ENCODE measurements around the gene TNS4. TPM values are rescaled to one million over a fixed set of nuclear protein-coding genes. Genes with fewer than 3 reads are reported as not detected.
A peak's percentile ranks its signal among the peaks of the same experiment; 100 is the strongest.

Gene TNS4
- total RNA-seq, 1 donor from 2014 or later = not detected

DNA sequence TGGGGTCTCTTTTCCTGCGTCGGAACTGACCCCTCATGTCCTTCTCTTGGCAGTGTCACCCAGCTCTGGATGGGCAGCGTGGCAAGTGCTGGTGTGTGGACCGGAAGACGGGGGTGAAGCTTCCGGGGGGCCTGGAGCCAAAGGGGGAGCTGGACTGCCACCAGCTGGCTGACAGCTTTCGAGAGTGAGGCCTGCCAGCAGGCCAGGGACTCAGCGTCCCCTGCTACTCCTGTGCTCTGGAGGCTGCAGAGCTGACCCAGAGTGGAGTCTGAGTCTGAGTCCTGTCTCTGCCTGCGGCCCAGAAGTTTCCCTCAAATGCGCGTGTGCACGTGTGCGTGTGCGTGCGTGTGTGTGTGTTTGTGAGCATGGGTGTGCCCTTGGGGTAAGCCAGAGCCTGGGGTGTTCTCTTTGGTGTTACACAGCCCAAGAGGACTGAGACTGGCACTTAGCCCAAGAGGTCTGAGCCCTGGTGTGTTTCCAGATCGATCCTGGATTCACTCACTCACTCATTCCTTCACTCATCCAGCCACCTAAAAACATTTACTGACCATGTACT lies 44.9 kb downstream of the TNS4 start:
- Histone ChIP-seq H3K27ac (ENCODE audit: low read depth, low read length) (no peak overlapping the region), H3K4me2 (ENCODE audit: low read length) (no peak overlapping the region), H3K9ac (ENCODE audit: low read length) (no peak overlapping the region), H2AFZ (ENCODE audit: low read depth, low read length) (no peak overlapping the region), H3K27me3 (ENCODE audit: insufficient read depth, low read length) (no peaks in the 10 kb centered on the region), H3K4me1 (ENCODE audit: insufficient read depth, low read length) (peaks cover 52% of the 10 kb centered on the region), H3K79me2 (ENCODE audit: insufficient read depth, low read length) (no peaks in the 10 kb centered on the region), H3K36me3 (ENCODE audit: insufficient read depth, low read length) (peaks cover 24% of the 10 kb centered on the region), H3K4me3 (ENCODE audit: insufficient read depth, low read depth, low read length) (no peak overlapping the region), H3K9me3 (ENCODE audit: insufficient read depth, low read depth, low read length) (no peaks in the 10 kb centered on the region), H4K20me1 (ENCODE audit: insufficient read depth, low read length) (peaks cover 20% of the 10 kb centered on the region)
- FAIRE-seq (no peak), DNase-seq (ENCODE audit: low read depth) (no peak)
- Mint-ChIP-seq H3K27ac (ENCODE audit: unreplicated experiment) (no peak overlapping the region), H3K27me3 (ENCODE audit: low read depth, unreplicated experiment) (no peaks in the 10 kb centered on the region), H3K9me3 (ENCODE audit: unreplicated experiment) (no peaks in the 10 kb centered on the region), H3K4me3 (ENCODE audit: unreplicated experiment) (no peak overlapping the region), H3K36me3 (ENCODE audit: low read depth, unreplicated experiment) (peaks cover 29% of the 10 kb centered on the region), H3K4me1 (ENCODE audit: low read depth, unreplicated experiment) (peaks cover 40% of the 10 kb centered on the region)
- TF ChIP-seq, protein P1, sequence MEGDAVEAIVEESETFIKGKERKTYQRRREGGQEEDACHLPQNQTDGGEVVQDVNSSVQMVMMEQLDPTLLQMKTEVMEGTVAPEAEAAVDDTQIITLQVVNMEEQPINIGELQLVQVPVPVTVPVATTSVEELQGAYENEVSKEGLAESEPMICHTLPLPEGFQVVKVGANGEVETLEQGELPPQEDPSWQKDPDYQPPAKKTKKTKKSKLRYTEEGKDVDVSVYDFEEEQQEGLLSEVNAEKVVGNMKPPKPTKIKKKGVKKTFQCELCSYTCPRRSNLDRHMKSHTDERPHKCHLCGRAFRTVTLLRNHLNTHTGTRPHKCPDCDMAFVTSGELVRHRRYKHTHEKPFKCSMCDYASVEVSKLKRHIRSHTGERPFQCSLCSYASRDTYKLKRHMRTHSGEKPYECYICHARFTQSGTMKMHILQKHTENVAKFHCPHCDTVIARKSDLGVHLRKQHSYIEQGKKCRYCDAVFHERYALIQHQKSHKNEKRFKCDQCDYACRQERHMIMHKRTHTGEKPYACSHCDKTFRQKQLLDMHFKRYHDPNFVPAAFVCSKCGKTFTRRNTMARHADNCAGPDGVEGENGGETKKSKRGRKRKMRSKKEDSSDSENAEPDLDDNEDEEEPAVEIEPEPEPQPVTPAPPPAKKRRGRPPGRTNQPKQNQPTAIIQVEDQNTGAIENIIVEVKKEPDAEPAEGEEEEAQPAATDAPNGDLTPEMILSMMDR (IDR thresholded peaks at IDR 0.05; ENCODE audit: insufficient read depth, low read depth, low read length) = no peak
- no peak for TF ChIP-seq EZH2 (IDR thresholded peaks at IDR 0.05; ENCODE audit: insufficient read depth, low read length)

- Histone ChIP-seq H3K36me3 (ENCODE audit: insufficient read depth, low read length) (peaks cover 24% of the 10 kb centered on the region), H3K4me3 (ENCODE audit: insufficient read depth, low read depth, low read length) (no peak overlapping the region), H3K79me2 (ENCODE audit: insufficient read depth, low read length) (peaks cover 11% of the 10 kb centered on the region), H3K27me3 (ENCODE audit: insufficient read depth, low read length) (no peaks in the 10 kb centered on the region), H3K4me2 (ENCODE audit: low read length) (peak overlapping the region; percentile 6), H3K4me1 (ENCODE audit: insufficient read depth, low read length) (peaks cover 55% of the 10 kb centered on the region), H4K20me1 (ENCODE audit: insufficient read depth, low read length) (peaks cover 38% of the 10 kb centered on the region), H3K9ac (ENCODE audit: low read length) (no peak overlapping the region), H3K27ac (ENCODE audit: low read depth, low read length) (no peak overlapping the region), H3K9me3 (ENCODE audit: insufficient read depth, low read depth, low read length) (no peaks in the 10 kb centered on the region), H2AFZ (ENCODE audit: low read depth, low read length) (no peak overlapping the region)
- no peaks in the 10 kb centered on the region for H3K27me3 Mint-ChIP-seq (ENCODE audit: low read depth, unreplicated experiment)
- H3K27ac Mint-ChIP-seq (ENCODE audit: unreplicated experiment) = no peak overlapping the region
- no peaks in the 10 kb centered on the region for H3K9me3 Mint-ChIP-seq (ENCODE audit: unreplicated experiment)
- no peak for FAIRE-seq
- H3K36me3 Mint-ChIP-seq (ENCODE audit: low read depth, unreplicated experiment) = peaks cover 33% of the 10 kb centered on the region
- peak overlapping the region; percentile 31 for H3K4me3 Mint-ChIP-seq (ENCODE audit: unreplicated experiment)
- no peak for TF ChIP-seq EZH2 (IDR thresholded peaks at IDR 0.05; ENCODE audit: insufficient read depth, low read length)
- no peak for DNase-seq (ENCODE audit: low read depth)
- peaks cover 43% of the 10 kb centered on the region for H3K4me1 Mint-ChIP-seq (ENCODE audit: low read depth, unreplicated experiment)
Observed at GRCh38 chr17:40454613-40454995, 46.8 kb downstream of the TNS4 start.

GRCh38 chr17:40453881-40454612 lies 47.4 kb downstream of the TNS4 start:
- peaks cover 55% of the 10 kb centered on the region for H3K4me1 ChIP-seq (ENCODE audit: insufficient read depth, low read length)
- no peak for FAIRE-seq
- H3K4me2 ChIP-seq (ENCODE audit: low read length) = peak overlapping the region; percentile 6
- peaks cover 20% of the 10 kb centered on the region for H3K36me3 ChIP-seq (ENCODE audit: insufficient read depth, low read length)
- no peak overlapping the region for H2AFZ ChIP-seq (ENCODE audit: low read depth, low read length)
- no peak overlapping the region for H3K27ac ChIP-seq (ENCODE audit: low read depth, low read length)
- H3K9me3 ChIP-seq (ENCODE audit: insufficient read depth, low read depth, low read length) = no peaks in the 10 kb centered on the region
- H3K27me3 ChIP-seq (ENCODE audit: insufficient read depth, low read length) = no peaks in the 10 kb centered on the region
- H3K9ac ChIP-seq (ENCODE audit: low read length) = no peak overlapping the region
- Mint-ChIP-seq H3K27ac (ENCODE audit: unreplicated experiment) (peak overlapping the region; percentile 34), H3K9me3 (ENCODE audit: unreplicated experiment) (no peaks in the 10 kb centered on the region), H3K4me1 (ENCODE audit: low read depth, unreplicated experiment) (peaks cover 39% of the 10 kb centered on the region), H3K36me3 (ENCODE audit: low read depth, unreplicated experiment) (peaks cover 31% of the 10 kb centered on the region), H3K4me3 (ENCODE audit: unreplicated experiment) (peak overlapping the region; percentile 31), H3K27me3 (ENCODE audit: low read depth, unreplicated experiment) (no peaks in the 10 kb centered on the region)
- peak; percentile 57 for DNase-seq (ENCODE audit: low read depth)
- H4K20me1 ChIP-seq (ENCODE audit: insufficient read depth, low read length) = peaks cover 41% of the 10 kb centered on the region
- TF ChIP-seq, protein P1 (IDR thresholded peaks at IDR 0.05; ENCODE audit: insufficient read depth, low read depth, low read length) = no peak
- no peak for TF ChIP-seq EZH2 (IDR thresholded peaks at IDR 0.05; ENCODE audit: insufficient read depth, low read length)
- H3K4me3 ChIP-seq (ENCODE audit: insufficient read depth, low read depth, low read length) = no peak overlapping the region
- peaks cover 13% of the 10 kb centered on the region for H3K79me2 ChIP-seq (ENCODE audit: insufficient read depth, low read length)

Measured in astrocyte (in vitro differentiated cells and primary cell).